ENCODE data around the gene SAP25. TPM values are rescaled to one million over a fixed set of nuclear protein-coding genes. Genes with fewer than 3 reads are reported as not detected.
"Not testable (repeated sequence)": the region's sequence is repeated elsewhere in the genome, so short reads cannot be mapped to it uniquely, and the experiment has no call there.

SAP25 gene
- total RNA-seq, 4 donors from 2014 or later, result 1.3 to 1.7 TPM; not detected in 2

- no peak overlapping the region for H3K4me3 ChIP-seq (ENCODE audit: low read depth, poor library complexity, severe bottlenecking)
- intact Hi-C loops (cut with DNase I; ENCODE audit: low total_unique reads), result loop anchor here (5.0 kb wide), 1 partner anchor 127 kb away; the partner anchor contains the start of gene GNB2
- 23 to 37% methylated on average over 3 of the region's 3 CpGs for WGBS, 2 donors
- no peak for TF ChIP-seq POLR2A (IDR thresholded peaks at IDR 0.05)
- no peak for TF ChIP-seq CTCF (IDR thresholded peaks at IDR 0.05)
- no peak for DNase-seq (ENCODE audit: low spot score in 2 of 2)
These were observed 28.2 kb downstream of the SAP25 start for GRCh38 chr7:100545360-100546128.

GRCh38 chr7:100544967-100545359, 28.7 kb downstream of the SAP25 start:
- TF ChIP-seq CTCF (IDR thresholded peaks at IDR 0.05) (no peak), POLR2A (IDR thresholded peaks at IDR 0.05) (no peak)
- H3K4me3 ChIP-seq (ENCODE audit: low read depth, poor library complexity, severe bottlenecking), result no peak overlapping the region
- DNase-seq (ENCODE audit: low spot score in 2 of 2), result no peak
- intact Hi-C loops (cut with DNase I; ENCODE audit: low total_unique reads), result loop anchor here (5.0 kb wide), 1 partner anchor 127 kb away; the partner anchor contains the start of gene GNB2
- 7 to 24% methylated on average over 1 of the region's 1 CpG for whole genome bisulfite sequencing, 2 donors

- WGBS, 2 donors, result 37 to 46% methylated on average over 5 of the region's 5 CpGs
- H3K4me3 ChIP-seq (ENCODE audit: low read depth, poor library complexity, severe bottlenecking), result no peak overlapping the region
- TF ChIP-seq POLR2A (IDR thresholded peaks at IDR 0.05) (no peak), CTCF (IDR thresholded peaks at IDR 0.05) (no peak)
- intact Hi-C loops (cut with DNase I; ENCODE audit: low total_unique reads), result no loop called here
- DNase-seq (ENCODE audit: low spot score in 2 of 2), result no peak
These were observed 29.3 kb downstream of the SAP25 start for GRCh38 chr7:100544386-100544785.

- WGBS, 2 donors, result 53% methylated on average over 1 of the region's 1 CpG
- H3K4me3 ChIP-seq (ENCODE audit: low read depth, poor library complexity, severe bottlenecking), result no peak overlapping the region
- intact Hi-C loops (cut with DNase I; ENCODE audit: low total_unique reads), result no loop called here
- TF ChIP-seq CTCF (IDR thresholded peaks at IDR 0.05), result no peak
- TF ChIP-seq POLR2A (IDR thresholded peaks at IDR 0.05), result no peak
- no peak for DNase-seq (ENCODE audit: low spot score in 2 of 2)
These were observed 30.1 kb downstream of the SAP25 start for GRCh38 chr7:100543586-100543985.

GRCh38 chr7:100541309-100541708, 32.4 kb downstream of the SAP25 start:
- intact Hi-C loops (cut with DNase I; ENCODE audit: low total_unique reads); DNase-seq (ENCODE audit: low spot score in 2 of 2); H3K4me3 ChIP-seq (ENCODE audit: low read depth, poor library complexity, severe bottlenecking): not testable (repeated sequence)
- WGBS, 2 donors, result 88 to 90% methylated on average over 7 of the region's 7 CpGs

- no peak overlapping the region for H3K4me3 ChIP-seq (ENCODE audit: low read depth, poor library complexity, severe bottlenecking)
- 38 to 39% methylated on average over 6 of the region's 6 CpGs for whole genome bisulfite sequencing, 2 donors
- no peak for TF ChIP-seq CTCF (IDR thresholded peaks at IDR 0.05)
- DNase-seq (ENCODE audit: low spot score in 2 of 2), result no peak
- intact Hi-C loops (cut with DNase I; ENCODE audit: low total_unique reads), result no loop called here
These were observed 33.5 kb downstream of the SAP25 start for GRCh38 chr7:100540073-100540723.

All from lower leg skin (tissue), 4 donors.